ENCODE results near the gene FNDC7. TPM values are rescaled to one million over a fixed set of nuclear protein-coding genes. Genes with fewer than 3 reads are reported as not detected.
"Not testable (repeated sequence)": the region's sequence is repeated elsewhere in the genome, so short reads cannot be mapped to it uniquely, and the experiment has no call there.

FNDC7 gene
- total and polyA plus RNA-seq, 10 of the 15 experiments (the other 5 are each of a cell fraction or from before 2014, with no cell fraction given) = not detected

- H3K27ac ChIP-seq (ENCODE audit: control insufficient read depth, insufficient read depth); H4K20me1 ChIP-seq (ENCODE audit: control insufficient read depth, insufficient read depth); in situ Hi-C loops (cut with MboI); H3K36me3 ChIP-seq (ENCODE audit: control insufficient read depth in 2 of 2, insufficient read depth in 2 of 2, low read length in 1 of 2); BruUV-seq (replicated peaks); CTCF ChIA-PET; H3K4me3 ChIP-seq; H3K9me3 ChIP-seq (replicated peaks; ENCODE audit: control insufficient read depth, insufficient read depth, low read length); H3K4me2 ChIP-seq (ENCODE audit: control insufficient read depth, insufficient read depth); intact Hi-C loops (cut with micrococcal nuclease; ENCODE audit: unreplicated experiment); ATAC-seq; POLR2A ChIA-PET; H2AFZ ChIP-seq (ENCODE audit: control insufficient read depth, low read depth, low read length); FAIRE-seq; H3K9ac ChIP-seq (ENCODE audit: control insufficient read depth, insufficient read depth, low read length); H3K4me1 ChIP-seq (ENCODE audit: control insufficient read depth, insufficient read depth, low read length); DNase-seq (ENCODE audit: low read depth, low spot score); RAD21 ChIA-PET (ENCODE audit: unreplicated experiment); SMC1A ChIA-PET (ENCODE audit: uncharacterized antibody, unreplicated experiment); H3K27me3 ChIP-seq (replicated peaks in 1 of 2; ENCODE audit: control insufficient read depth in 2 of 2, insufficient read depth in 2 of 2, low read length in 1 of 2); H3K79me2 ChIP-seq (ENCODE audit: control insufficient read depth, insufficient read depth, low read length): not testable (repeated sequence)
- WGBS (ENCODE audit: insufficient coverage, insufficient replicate concordance, low lambda C conversion rate, missing lambda C conversion rate) = 99% methylated on average over 19 of the region's 28 CpGs
Observed at GRCh38 chr1:108667422-108667821, 45.3 kb upstream of the FNDC7 start.

GRCh38 chr1:108668777-108669176 lies 43.9 kb upstream of the FNDC7 start:
- H3K4me3 ChIP-seq = no peak overlapping the region
- BruUV-seq (replicated peaks) = no TSS peak
- TF ChIP-seq PML (IDR thresholded peaks at IDR 0.05; ENCODE audit: low read length) (no peak), WRNIP1 (IDR thresholded peaks at IDR 0.05; ENCODE audit: borderline replicate concordance, low read depth, low read length) (no peak), IKZF1 (conservative IDR thresholded peaks at IDR 0.05) (no peak), DPF2 (IDR thresholded peaks at IDR 0.05) (no peak), MYC (IDR thresholded peaks at IDR 0.05; ENCODE audit: insufficient read depth, insufficient read length, insufficient replicate concordance, low read length, severe bottlenecking) (no peak)
- H3K9ac ChIP-seq (ENCODE audit: control insufficient read depth, insufficient read depth, low read length) = no peak overlapping the region
- RAD21 ChIA-PET (ENCODE audit: unreplicated experiment) = no interaction called here
- DNase-seq (ENCODE audit: low read depth, low spot score) (no peak), FAIRE-seq (no peak), ATAC-seq (no peak)
- no peak overlapping the region for H2AFZ ChIP-seq (ENCODE audit: control insufficient read depth, low read depth, low read length)
- H3K4me1 ChIP-seq (ENCODE audit: control insufficient read depth, insufficient read depth, low read length) = no peaks in the 10 kb centered on the region
- in situ Hi-C loops (cut with MboI) = no loop called here
- no peak overlapping the region for H3K27ac ChIP-seq (ENCODE audit: control insufficient read depth, insufficient read depth)
- intact Hi-C loops (cut with micrococcal nuclease; ENCODE audit: unreplicated experiment) = no loop called here
- H4K20me1 ChIP-seq (ENCODE audit: control insufficient read depth, insufficient read depth) = no peaks in the 10 kb centered on the region
- no peaks in the 10 kb centered on the region for H3K27me3 ChIP-seq (replicated peaks in 1 of 2; ENCODE audit: control insufficient read depth in 2 of 2, insufficient read depth in 2 of 2, low read length in 1 of 2)
- SMC1A ChIA-PET (ENCODE audit: uncharacterized antibody, unreplicated experiment) = no interaction called here
- no peak overlapping the region for H3K4me2 ChIP-seq (ENCODE audit: control insufficient read depth, insufficient read depth)
- no peaks in the 10 kb centered on the region for H3K9me3 ChIP-seq (replicated peaks; ENCODE audit: control insufficient read depth, insufficient read depth, low read length)
- H3K79me2 ChIP-seq (ENCODE audit: control insufficient read depth, insufficient read depth, low read length) = no peaks in the 10 kb centered on the region
- H3K36me3 ChIP-seq (ENCODE audit: control insufficient read depth in 2 of 2, insufficient read depth in 2 of 2, low read length in 1 of 2) = no peaks in the 10 kb centered on the region
- POLR2A ChIA-PET = no interaction called here
- CTCF ChIA-PET = no interaction called here
